AG10803 (cell line): ENCODE measurements around the gene TRABD2B.

Experiments
- DNase-seq: peaks from one replicate; pipeline ENCODE4 v3.0.0; 2010; ENCODE audit warnings: low read depth
- H3K4me3 ChIP-seq: 2 replicates; pipeline ENCODE4 v1.5.1; 2011; ENCODE audit warnings: mild to moderate bottlenecking, low read length, control low read depth
- TF ChIP-seq, protein P1 (sequence below): conservative IDR thresholded peaks from 2 replicates; pipeline ENCODE4 v1.5.1; 2011; ENCODE audit warnings: mild to moderate bottlenecking, low read length, control low read depth, inconsistent platforms

TRABD2B gene

GRCh38 chr1:47947531-47947930 is 49.7 kb downstream of the TRABD2B start:
- TF ChIP-seq, protein P1, sequence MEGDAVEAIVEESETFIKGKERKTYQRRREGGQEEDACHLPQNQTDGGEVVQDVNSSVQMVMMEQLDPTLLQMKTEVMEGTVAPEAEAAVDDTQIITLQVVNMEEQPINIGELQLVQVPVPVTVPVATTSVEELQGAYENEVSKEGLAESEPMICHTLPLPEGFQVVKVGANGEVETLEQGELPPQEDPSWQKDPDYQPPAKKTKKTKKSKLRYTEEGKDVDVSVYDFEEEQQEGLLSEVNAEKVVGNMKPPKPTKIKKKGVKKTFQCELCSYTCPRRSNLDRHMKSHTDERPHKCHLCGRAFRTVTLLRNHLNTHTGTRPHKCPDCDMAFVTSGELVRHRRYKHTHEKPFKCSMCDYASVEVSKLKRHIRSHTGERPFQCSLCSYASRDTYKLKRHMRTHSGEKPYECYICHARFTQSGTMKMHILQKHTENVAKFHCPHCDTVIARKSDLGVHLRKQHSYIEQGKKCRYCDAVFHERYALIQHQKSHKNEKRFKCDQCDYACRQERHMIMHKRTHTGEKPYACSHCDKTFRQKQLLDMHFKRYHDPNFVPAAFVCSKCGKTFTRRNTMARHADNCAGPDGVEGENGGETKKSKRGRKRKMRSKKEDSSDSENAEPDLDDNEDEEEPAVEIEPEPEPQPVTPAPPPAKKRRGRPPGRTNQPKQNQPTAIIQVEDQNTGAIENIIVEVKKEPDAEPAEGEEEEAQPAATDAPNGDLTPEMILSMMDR, result no peak
- DNase-seq, result no peak
- no peak overlapping the region for H3K4me3 ChIP-seq

DNA sequence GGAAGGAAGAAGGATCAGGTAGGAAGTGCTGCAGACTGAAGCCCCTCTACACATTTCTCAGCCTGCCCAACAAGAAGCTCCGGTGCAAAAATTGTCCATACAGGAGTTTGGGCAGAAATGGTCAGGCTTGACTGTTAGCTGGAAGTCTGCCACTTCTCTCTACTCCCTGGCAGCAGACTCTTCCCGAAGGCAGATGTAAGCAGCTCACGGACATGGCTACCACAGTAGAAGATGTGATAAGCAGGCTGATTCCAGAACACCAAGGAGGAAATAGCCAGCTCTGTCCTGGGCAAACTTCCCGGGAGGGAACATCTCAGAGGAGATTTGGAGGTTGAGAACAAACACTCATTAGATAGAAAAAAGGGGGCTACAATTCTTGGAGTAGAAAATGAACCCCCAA is 52.6 kb downstream of the TRABD2B start:
- TF ChIP-seq, protein P1, result no peak
- DNase-seq, result no peak
- no peak overlapping the region for H3K4me3 ChIP-seq

DNA sequence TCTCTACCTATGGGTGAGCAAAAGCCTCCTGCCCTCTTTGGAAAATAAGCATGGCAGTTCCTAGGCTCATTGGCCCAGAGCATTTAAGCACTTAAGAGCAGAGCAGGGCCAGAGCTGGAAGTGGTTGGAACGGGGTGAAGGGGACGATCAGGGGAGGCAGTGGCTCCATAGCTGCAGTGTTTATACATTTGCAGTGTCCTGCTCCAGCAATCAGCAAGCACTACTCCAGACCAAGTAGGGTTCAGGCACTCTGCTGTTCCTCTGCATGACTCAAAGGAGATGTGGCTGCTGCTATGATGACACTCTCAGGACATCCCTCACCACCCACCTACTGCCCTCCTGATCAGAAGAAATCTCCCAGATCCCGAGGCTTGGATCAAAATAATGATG is 55.0 kb downstream of the TRABD2B start:
- DNase-seq, result no peak
- TF ChIP-seq, protein P1, result no peak
- no peak overlapping the region for H3K4me3 ChIP-seq

DNA sequence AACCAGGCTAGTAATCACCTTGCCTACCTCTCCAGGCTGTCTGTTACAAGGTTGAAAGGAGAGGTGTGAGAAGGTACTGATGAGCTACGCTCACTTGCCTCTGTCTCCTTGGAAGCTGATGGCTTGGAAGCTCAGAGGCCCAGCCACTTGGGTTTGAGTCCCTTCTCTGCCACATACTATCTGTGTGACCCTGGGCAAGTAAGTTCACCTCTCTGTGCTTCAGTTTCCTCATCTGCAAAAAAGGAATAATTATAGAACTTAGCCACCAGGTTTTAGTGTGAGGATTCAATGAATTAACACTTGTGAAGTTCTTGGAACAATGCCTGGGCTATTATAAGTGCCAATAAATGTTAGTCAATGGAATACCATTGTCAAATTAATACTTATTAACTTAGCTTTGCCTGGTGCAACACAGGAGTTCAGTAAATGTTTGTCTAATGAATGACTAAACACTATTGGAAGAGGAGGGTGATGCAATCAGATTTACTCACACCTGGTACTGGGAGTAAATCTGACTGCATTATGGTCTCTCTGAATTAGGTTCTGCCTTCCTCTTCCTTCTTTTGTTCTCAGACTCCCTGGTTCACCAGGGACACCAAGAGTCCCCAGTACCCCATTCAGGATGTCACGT is 55.5 kb downstream of the TRABD2B start:
- TF ChIP-seq, protein P1, result no peak
- peak; percentile 11 for DNase-seq
- H3K4me3 ChIP-seq, result no peak overlapping the region

- TF ChIP-seq, protein P1, result no peak
- peak; percentile 45 for DNase-seq
- H3K4me3 ChIP-seq, result no peak overlapping the region
Measured at GRCh38 chr1:47940779-47941178, 56.4 kb downstream of the TRABD2B start.

GRCh38 chr1:47940326-47940725 is 56.9 kb downstream of the TRABD2B start:
- TF ChIP-seq, protein P1, result no peak
- peak; percentile 31 for DNase-seq
- H3K4me3 ChIP-seq, result no peak overlapping the region

DNA sequence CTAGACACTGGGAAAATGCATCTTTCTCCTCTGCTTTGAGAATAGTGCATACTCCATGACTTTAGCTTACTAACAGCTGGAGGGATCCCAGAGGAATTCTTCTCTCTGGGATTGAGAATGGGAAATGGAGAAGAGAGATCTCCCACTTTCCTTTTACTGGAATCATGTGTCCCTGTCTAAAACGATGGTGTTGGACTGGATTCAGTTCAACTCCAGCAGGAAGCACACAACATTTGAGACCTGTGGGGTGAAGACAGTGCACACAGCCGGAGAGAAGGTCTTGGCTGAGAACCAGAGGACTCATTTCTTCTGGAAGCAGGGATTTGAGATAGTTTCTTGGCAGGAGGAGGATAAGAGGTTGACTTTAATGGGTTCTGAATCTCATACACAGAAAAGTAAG is 58.7 kb downstream of the TRABD2B start:
- H3K4me3 ChIP-seq, result no peak overlapping the region
- no peak for DNase-seq
- TF ChIP-seq, protein P1, result no peak
